ENCODE measurements around the gene NAB1.
"Not testable (repeated sequence)": the region's sequence is repeated elsewhere in the genome, so short reads cannot be mapped to it uniquely, and the experiment has no call there.

- TF ChIP-seq EZH2 (IDR thresholded peaks at IDR 0.05; ENCODE audit: low read depth, unreplicated experiment): not testable (repeated sequence)
- TF ChIP-seq, protein P1, sequence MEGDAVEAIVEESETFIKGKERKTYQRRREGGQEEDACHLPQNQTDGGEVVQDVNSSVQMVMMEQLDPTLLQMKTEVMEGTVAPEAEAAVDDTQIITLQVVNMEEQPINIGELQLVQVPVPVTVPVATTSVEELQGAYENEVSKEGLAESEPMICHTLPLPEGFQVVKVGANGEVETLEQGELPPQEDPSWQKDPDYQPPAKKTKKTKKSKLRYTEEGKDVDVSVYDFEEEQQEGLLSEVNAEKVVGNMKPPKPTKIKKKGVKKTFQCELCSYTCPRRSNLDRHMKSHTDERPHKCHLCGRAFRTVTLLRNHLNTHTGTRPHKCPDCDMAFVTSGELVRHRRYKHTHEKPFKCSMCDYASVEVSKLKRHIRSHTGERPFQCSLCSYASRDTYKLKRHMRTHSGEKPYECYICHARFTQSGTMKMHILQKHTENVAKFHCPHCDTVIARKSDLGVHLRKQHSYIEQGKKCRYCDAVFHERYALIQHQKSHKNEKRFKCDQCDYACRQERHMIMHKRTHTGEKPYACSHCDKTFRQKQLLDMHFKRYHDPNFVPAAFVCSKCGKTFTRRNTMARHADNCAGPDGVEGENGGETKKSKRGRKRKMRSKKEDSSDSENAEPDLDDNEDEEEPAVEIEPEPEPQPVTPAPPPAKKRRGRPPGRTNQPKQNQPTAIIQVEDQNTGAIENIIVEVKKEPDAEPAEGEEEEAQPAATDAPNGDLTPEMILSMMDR (conservative IDR thresholded peaks at IDR 0.05; ENCODE audit: low read depth in 2 of 2): not testable (repeated sequence)
Measured at GRCh38 chr2:190609397-190609796, 39.5 kb upstream of the NAB1 start.

Data from GM23338 (cell line).